Central memory CD8-positive, alpha-beta T cell (primary cell): ENCODE measurements around the gene CHAC1.

Source experiments
- ATAC-seq: fragments of 150-1000 bp; cut with Tn5 transposase; replicated peaks from 2 replicates; pipeline ENCODE4 v1.10.0; 2022; ENCODE audit warnings: mild to moderate bottlenecking, moderate FRiP score, moderate number of reproducible peaks; ENCODE audit not compliant: poor library complexity, severe bottlenecking; ENCODE audit errors: extremely low read depth
- DNase-seq, 2 donors: peaks; one replicate each; pipeline ENCODE4 v3.0.0; 2021; ENCODE audit warnings: low spot score in 2 of 2
- H3K27ac Mint-ChIP-seq: one replicate; pipeline ENCODE4 v1.8.0; 2022; ENCODE audit warnings: low read depth, mild to moderate bottlenecking, moderate library complexity, mixed read lengths
- H3K27me3 Mint-ChIP-seq: one replicate; pipeline ENCODE4 v1.8.0; 2022; ENCODE audit warnings: mixed read lengths
- H3K36me3 Mint-ChIP-seq: one replicate; pipeline ENCODE4 v1.8.0; 2022; ENCODE audit warnings: mild to moderate bottlenecking, moderate library complexity, mixed read lengths; ENCODE audit not compliant: insufficient read depth
- H3K4me1 Mint-ChIP-seq: one replicate; pipeline ENCODE4 v1.8.0; 2022; ENCODE audit warnings: mixed read lengths
- H3K4me3 Mint-ChIP-seq: one replicate; pipeline ENCODE4 v1.8.0; 2022; ENCODE audit warnings: mild to moderate bottlenecking, moderate library complexity, mixed read lengths
- H3K9me3 Mint-ChIP-seq: one replicate; pipeline ENCODE4 v1.8.0; 2022; ENCODE audit warnings: mixed read lengths

The CHAC1 gene, protein sequence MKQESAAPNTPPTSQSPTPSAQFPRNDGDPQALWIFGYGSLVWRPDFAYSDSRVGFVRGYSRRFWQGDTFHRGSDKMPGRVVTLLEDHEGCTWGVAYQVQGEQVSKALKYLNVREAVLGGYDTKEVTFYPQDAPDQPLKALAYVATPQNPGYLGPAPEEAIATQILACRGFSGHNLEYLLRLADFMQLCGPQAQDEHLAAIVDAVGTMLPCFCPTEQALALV

GRCh38 chr15:40952901-40953712, at the start of gene CHAC1:
Gene CHAC1, plus strand, starts transcription at chr15:40953471. Its CDS starts 113 bp downstream, at chr15:40953584.
- ATAC-seq, result peak; percentile 95
- DNase-seq, result peak; percentile 80 to 88
- H3K36me3 Mint-ChIP-seq, result peaks cover 4% of the 10 kb centered on the region
- H3K27me3 Mint-ChIP-seq, result peaks cover 4% of the 10 kb centered on the region
- peak within 1 kb of the TSS; percentile 87 for H3K27ac Mint-ChIP-seq
- no peaks in the 10 kb centered on the region for H3K9me3 Mint-ChIP-seq
- peak within 1 kb of the TSS; percentile 84 for H3K4me3 Mint-ChIP-seq
- H3K4me1 Mint-ChIP-seq, result no peaks in the 10 kb centered on the region

DNA sequence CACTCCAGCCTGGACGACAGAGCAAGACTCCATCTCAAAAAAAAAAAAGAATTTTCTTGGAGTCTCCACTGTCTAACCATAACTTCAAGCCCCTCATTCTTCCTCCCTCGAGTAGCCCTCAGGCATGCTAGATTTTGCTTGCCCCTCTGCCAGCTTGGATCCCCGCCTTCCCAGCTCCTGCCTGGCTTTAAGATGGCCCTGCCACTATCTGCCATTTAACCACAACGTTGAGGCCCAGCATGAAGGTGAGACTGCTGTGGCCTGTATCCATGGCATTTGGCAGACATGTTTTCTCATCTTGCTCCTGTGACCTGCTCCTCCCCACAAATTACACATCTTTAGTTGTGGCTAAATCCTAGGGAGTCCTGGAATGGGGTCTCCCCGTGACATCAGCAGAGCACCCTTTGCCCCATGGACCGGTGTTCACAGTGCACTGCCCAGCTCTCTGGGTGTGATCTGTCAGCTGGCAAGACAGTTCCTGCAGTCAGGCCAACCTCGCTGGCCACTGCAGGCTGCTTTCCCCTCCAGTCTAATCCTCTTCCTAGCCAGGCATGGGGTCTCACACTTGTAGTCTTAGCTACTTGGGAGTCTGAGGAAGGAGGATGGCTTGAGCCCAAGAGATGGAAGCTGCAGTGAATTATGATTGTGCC, 48.6 kb upstream of the CHAC1 start:
- no peak overlapping the region for H3K27ac Mint-ChIP-seq
- ATAC-seq, result no peak

GRCh38 chr15:40906091-40906990, 46.9 kb upstream of the CHAC1 start:
- Mint-ChIP-seq H3K27me3 (no peaks in the 10 kb centered on the region), H3K36me3 (peaks cover 14% of the 10 kb centered on the region), H3K4me3 (peak overlapping the region; percentile 92), H3K9me3 (no peaks in the 10 kb centered on the region), H3K27ac (no peak overlapping the region), H3K4me1 (peaks cover 27% of the 10 kb centered on the region)
- ATAC-seq (peak; percentile 56), DNase-seq (peak; percentile 46 to 60)

More for the DNA sequence above, 48.6 kb upstream of the CHAC1 start:
- H3K36me3 Mint-ChIP-seq, result peaks cover 26% of the 10 kb centered on the region
- H3K4me1 Mint-ChIP-seq, result peaks cover 33% of the 10 kb centered on the region
- H3K4me3 Mint-ChIP-seq, result no peak overlapping the region
- no peaks in the 10 kb centered on the region for H3K9me3 Mint-ChIP-seq
- H3K27me3 Mint-ChIP-seq, result no peaks in the 10 kb centered on the region
- DNase-seq, result no peak

GRCh38 chr15:40906991-40907802, 46.1 kb upstream of the CHAC1 start:
- Mint-ChIP-seq H3K4me3 (peak overlapping the region; percentile 92), H3K27ac (peak overlapping the region; percentile 74), H3K4me1 (peaks cover 27% of the 10 kb centered on the region), H3K27me3 (no peaks in the 10 kb centered on the region), H3K36me3 (peaks cover 12% of the 10 kb centered on the region), H3K9me3 (no peaks in the 10 kb centered on the region)
- ATAC-seq (peak; percentile 59), DNase-seq (peak in 1 of 2 donors; percentile 44)

DNA sequence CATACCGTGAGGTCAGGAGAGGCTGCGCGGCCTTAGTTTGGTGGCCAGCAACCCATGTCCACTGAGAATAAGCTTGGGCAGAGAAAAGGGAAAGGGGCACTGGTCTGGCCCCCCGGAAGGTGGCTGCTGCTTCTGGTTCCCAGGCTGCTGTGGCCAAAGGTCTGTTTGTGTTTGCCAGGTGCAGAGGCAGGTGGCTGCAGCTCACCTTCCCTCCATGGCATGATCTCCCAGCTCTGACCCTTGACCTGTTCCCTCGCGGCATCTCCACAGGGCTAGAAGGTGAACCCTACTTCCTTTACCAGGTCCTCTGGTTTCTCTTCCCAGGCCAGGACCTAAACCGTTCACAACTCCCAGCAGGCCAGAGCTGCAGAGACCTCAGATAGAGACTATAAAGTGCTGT, 45.2 kb upstream of the CHAC1 start:
- no peaks in the 10 kb centered on the region for H3K9me3 Mint-ChIP-seq
- ATAC-seq (no peak), DNase-seq (no peak)
- peaks cover 23% of the 10 kb centered on the region for H3K4me1 Mint-ChIP-seq
- no peaks in the 10 kb centered on the region for H3K27me3 Mint-ChIP-seq
- H3K4me3 Mint-ChIP-seq, result peak overlapping the region; percentile 69
- H3K27ac Mint-ChIP-seq, result peak overlapping the region; percentile 74
- peaks cover 10% of the 10 kb centered on the region for H3K36me3 Mint-ChIP-seq

DNA sequence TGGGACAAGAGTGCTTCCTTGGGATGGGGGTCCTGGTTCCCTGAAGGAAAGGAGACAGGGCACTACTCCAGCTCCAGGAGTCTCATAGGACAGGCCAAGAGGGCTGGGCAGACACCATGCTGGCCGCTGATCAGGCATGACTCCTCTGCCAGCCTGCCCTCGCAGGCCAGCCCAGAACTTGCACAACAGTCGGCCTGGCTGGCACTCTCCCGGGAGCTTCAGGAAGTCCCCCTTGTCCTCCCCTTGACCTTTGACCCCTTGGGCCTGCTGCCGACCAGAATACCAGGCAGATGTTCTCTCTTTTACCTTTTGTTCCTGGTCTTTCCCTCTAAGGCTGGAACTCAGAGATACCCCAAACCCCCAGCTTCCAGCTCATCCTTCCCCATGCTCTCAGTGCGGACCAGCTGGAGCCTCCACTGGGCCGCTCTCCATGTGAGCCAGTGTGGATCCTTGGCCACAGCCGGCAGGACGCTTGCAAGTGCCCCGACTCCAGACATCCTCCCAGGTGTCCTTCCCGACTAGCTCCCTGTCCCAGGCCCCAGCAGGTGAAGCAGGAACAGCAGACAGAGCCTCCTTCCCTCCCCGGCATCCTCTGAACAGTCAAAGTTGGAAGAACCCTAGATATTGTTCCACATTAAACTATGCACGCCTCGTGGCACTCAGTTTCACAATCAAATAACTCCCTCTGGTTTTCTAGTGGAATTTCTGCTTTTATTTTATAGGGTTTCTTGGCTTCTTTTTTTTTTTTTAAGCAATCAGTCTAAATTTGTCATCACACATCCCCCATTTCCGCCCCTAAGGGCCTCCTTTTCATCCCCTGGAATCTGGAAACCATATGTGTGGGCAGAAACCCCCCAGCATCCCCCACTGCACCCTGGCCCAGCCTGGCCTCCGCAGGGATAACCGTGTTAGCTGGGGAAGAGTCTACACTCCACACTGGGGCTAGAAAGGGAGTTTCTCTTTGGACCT, 43.3 kb upstream of the CHAC1 start:
- Mint-ChIP-seq H3K36me3 (no peaks in the 10 kb centered on the region), H3K27ac (no peak overlapping the region), H3K4me1 (peaks cover 13% of the 10 kb centered on the region), H3K9me3 (no peaks in the 10 kb centered on the region), H3K27me3 (no peaks in the 10 kb centered on the region), H3K4me3 (no peak overlapping the region)
- DNase-seq (no peak), ATAC-seq (no peak)

- Mint-ChIP-seq H3K4me3 (no peak overlapping the region), H3K27ac (no peak overlapping the region), H3K36me3 (no peaks in the 10 kb centered on the region), H3K9me3 (no peaks in the 10 kb centered on the region), H3K27me3 (no peaks in the 10 kb centered on the region), H3K4me1 (peaks cover 8% of the 10 kb centered on the region)
- DNase-seq (no peak), ATAC-seq (no peak)
These were observed 42.1 kb upstream of the CHAC1 start for GRCh38 chr15:40911141-40911540.

GRCh38 chr15:40911693-40912092, 41.6 kb upstream of the CHAC1 start:
- no peak for ATAC-seq
- H3K27ac Mint-ChIP-seq, result no peak overlapping the region
- DNase-seq, result no peak

DNA sequence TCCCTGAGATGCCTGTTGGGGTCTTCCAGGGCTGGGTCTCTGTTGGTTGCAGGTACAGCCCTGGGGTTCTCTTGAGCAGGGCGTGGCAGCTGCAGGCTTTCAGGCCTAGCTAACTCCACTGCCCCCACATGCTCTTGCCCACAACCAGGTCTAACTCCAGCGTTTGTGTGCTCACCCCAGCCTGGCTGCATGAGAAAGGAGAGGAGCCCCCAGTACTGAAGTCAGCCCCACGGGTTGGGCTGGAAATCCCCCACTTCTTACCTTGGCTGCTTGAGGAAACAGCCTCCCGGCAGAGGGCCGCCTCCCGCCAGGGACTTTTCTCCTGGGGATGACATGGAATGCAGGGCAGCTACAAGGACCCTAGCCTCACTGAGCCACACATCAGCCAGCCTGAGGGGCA, 40.8 kb upstream of the CHAC1 start:
- H3K27ac Mint-ChIP-seq, result no peak overlapping the region
- ATAC-seq (no peak), DNase-seq (no peak)
- H3K36me3 Mint-ChIP-seq, result no peaks in the 10 kb centered on the region
- no peaks in the 10 kb centered on the region for H3K27me3 Mint-ChIP-seq
- no peaks in the 10 kb centered on the region for H3K9me3 Mint-ChIP-seq
- H3K4me3 Mint-ChIP-seq, result no peak overlapping the region
- peaks cover 3% of the 10 kb centered on the region for H3K4me1 Mint-ChIP-seq

More at GRCh38 chr15:40911693-40912092, 41.6 kb upstream of the CHAC1 start:
- Mint-ChIP-seq H3K4me3 (no peak overlapping the region), H3K4me1 (peaks cover 8% of the 10 kb centered on the region), H3K27me3 (no peaks in the 10 kb centered on the region), H3K9me3 (no peaks in the 10 kb centered on the region), H3K36me3 (no peaks in the 10 kb centered on the region)

DNA sequence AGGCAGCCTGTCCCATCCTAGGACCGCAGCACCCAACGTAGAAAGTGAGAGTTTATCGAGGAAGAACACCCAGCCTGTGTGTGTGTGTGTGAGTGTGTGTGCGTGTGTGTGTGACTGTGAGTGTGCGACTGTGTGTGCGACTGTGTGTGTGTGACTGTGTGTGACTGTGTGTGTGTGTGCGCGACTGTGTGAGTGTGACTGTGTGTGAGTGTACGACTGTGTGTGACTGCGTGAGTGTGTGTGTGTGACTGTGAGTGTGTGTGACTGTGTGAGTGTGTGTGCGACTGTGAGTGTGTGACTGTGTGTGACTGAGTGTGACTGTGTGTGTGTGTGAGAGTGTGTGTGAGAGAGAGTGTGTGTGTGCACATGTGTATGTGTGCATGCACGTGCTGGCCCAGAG, 39.3 kb upstream of the CHAC1 start:
- no peak overlapping the region for H3K4me3 Mint-ChIP-seq
- H3K9me3 Mint-ChIP-seq, result no peaks in the 10 kb centered on the region
- DNase-seq, result no peak
- H3K27me3 Mint-ChIP-seq, result no peaks in the 10 kb centered on the region
- no peaks in the 10 kb centered on the region for H3K4me1 Mint-ChIP-seq
- no peaks in the 10 kb centered on the region for H3K36me3 Mint-ChIP-seq
- H3K27ac Mint-ChIP-seq, result no peak overlapping the region
- no peak for ATAC-seq

- Mint-ChIP-seq H3K4me3 (no peak overlapping the region), H3K27ac (no peak overlapping the region)
- ATAC-seq, result no peak
These were observed 38.8 kb upstream of the CHAC1 start for GRCh38 chr15:40914486-40914885.

More at GRCh38 chr15:40914486-40914885, 38.8 kb upstream of the CHAC1 start:
- H3K27me3 Mint-ChIP-seq, result no peaks in the 10 kb centered on the region
- H3K4me1 Mint-ChIP-seq, result no peaks in the 10 kb centered on the region
- DNase-seq, result no peak
- H3K36me3 Mint-ChIP-seq, result no peaks in the 10 kb centered on the region
- H3K9me3 Mint-ChIP-seq, result no peaks in the 10 kb centered on the region
